ENCODE results near the gene FGB. TPM values are rescaled to one million over a fixed set of nuclear protein-coding genes. Genes with fewer than 3 reads are reported as not detected.
"Not testable (repeated sequence)": the region's sequence is repeated elsewhere in the genome, so short reads cannot be mapped to it uniquely, and the experiment has no call there.

The FGB gene
- total RNA-seq, 1 donor from 2014 or later: 7.5 TPM

- DNase-seq (ENCODE audit: low spot score): no peak
Measured at GRCh38 chr4:154595807-154596206, 33.0 kb downstream of the FGB start.

- DNase-seq (ENCODE audit: low spot score): not testable (repeated sequence)
Measured at GRCh38 chr4:154597281-154597680, 34.5 kb downstream of the FGB start.

- no peak for DNase-seq (ENCODE audit: low spot score)
Measured at GRCh38 chr4:154597798-154598774, 35.3 kb downstream of the FGB start.

- DNase-seq (ENCODE audit: low spot score): no peak
Measured at GRCh38 chr4:154602404-154603020, 39.7 kb downstream of the FGB start.

- no peak for DNase-seq (ENCODE audit: low spot score)
Measured at GRCh38 chr4:154603033-154603943, 40.5 kb downstream of the FGB start.

- DNase-seq (ENCODE audit: low spot score): no peak
Measured at GRCh38 chr4:154604696-154605200, 41.9 kb downstream of the FGB start.

GRCh38 chr4:154606728-154607723, 44.2 kb downstream of the FGB start:
- DNase-seq (ENCODE audit: low spot score): no peak

GRCh38 chr4:154608361-154609252, 45.8 kb downstream of the FGB start:
- DNase-seq (ENCODE audit: low spot score): no peak

GRCh38 chr4:154609532-154609931, 46.7 kb downstream of the FGB start:
- DNase-seq (ENCODE audit: low spot score): no peak

GRCh38 chr4:154610582-154610981, 47.8 kb downstream of the FGB start:
- no peak for DNase-seq (ENCODE audit: low spot score)

- DNase-seq (ENCODE audit: low spot score): no peak
Measured at GRCh38 chr4:154611833-154612232, 49.0 kb downstream of the FGB start.

GRCh38 chr4:154612472-154613414, 49.9 kb downstream of the FGB start, which contains the start of gene FGG:
TSS of gene FGG (minus strand) at chr4:154612656. CDS start at chr4:154612609, 47 bp downstream.
- DNase-seq (ENCODE audit: low spot score): no peak

- no peak for DNase-seq (ENCODE audit: low spot score)
Measured at GRCh38 chr4:154614306-154614705, 51.5 kb downstream of the FGB start.

- no peak for DNase-seq (ENCODE audit: low spot score)
Measured at GRCh38 chr4:154615211-154615610, 52.4 kb downstream of the FGB start.

- no peak for DNase-seq (ENCODE audit: low spot score)
Measured at GRCh38 chr4:154616287-154616686, 53.5 kb downstream of the FGB start.

- DNase-seq (ENCODE audit: low spot score): no peak
Measured at GRCh38 chr4:154616731-154617130, 53.9 kb downstream of the FGB start.

GRCh38 chr4:154617820-154618317, 55.1 kb downstream of the FGB start:
- DNase-seq (ENCODE audit: low spot score): no peak

All from mucosa of gallbladder (tissue), 1 donor.